Bone marrow (tissue), 2 donors: ENCODE results near the gene CALCB.

ENCODE experiments used
- DNase-seq, 2 donors: peaks; one replicate each; lab custom pipeline; 2025; lab: John Stamatoyannopoulos, UW

The CALCB gene

GRCh38 chr11:15074206-15075161, 1.1 kb downstream of the CALCB start:
- peak; percentile 42 to 55 for DNase-seq

DNA sequence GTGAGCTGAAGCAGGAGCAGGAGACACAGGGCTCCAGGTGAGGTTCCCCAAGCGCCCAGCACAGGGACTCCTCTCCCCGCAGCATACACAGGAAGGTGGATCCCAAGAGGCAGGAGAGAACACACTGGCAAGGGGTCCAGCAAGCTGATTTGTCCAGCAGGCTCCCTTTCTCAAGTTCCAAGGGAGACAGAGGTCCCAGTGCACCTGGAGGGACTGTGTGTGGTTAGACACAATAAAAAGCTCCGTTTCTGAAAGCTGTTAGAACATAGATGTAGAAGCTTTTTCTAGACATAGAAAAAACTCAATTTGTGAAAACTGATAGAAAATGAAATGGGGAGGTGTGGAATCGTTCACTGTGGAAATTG, 1.8 kb downstream of the CALCB start:
- DNase-seq: no peak

GRCh38 chr11:15091175-15091574, 17.8 kb downstream of the CALCB start:
- DNase-seq: no peak

GRCh38 chr11:15091625-15092024, 18.2 kb downstream of the CALCB start:
- DNase-seq: no peak

- DNase-seq: no peak
These were observed 20.0 kb downstream of the CALCB start for GRCh38 chr11:15093432-15093831.

- no peak for DNase-seq
These were observed 22.4 kb downstream of the CALCB start for GRCh38 chr11:15095736-15096228.

DNA sequence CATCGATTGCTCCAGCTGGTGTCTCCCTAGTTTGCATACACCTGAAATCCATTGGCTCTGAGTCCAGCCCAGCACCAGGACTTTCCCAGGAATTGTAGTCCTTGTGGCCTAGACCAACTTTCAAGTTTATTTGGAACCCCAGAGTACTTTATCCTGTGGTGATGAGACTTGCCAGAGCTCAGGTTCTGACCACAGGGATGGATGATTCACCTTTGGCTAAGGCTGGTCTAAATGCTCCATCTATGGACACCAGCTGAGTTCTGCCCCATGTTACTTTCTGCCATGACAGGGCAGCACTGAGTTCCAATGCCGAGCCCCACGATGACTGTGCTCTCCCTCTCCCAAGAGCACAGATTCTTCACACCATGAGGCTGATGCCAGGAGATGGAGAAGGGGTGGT, 24.0 kb downstream of the CALCB start:
- no peak for DNase-seq

GRCh38 chr11:15099267-15099666, 25.9 kb downstream of the CALCB start:
- no peak for DNase-seq

DNA sequence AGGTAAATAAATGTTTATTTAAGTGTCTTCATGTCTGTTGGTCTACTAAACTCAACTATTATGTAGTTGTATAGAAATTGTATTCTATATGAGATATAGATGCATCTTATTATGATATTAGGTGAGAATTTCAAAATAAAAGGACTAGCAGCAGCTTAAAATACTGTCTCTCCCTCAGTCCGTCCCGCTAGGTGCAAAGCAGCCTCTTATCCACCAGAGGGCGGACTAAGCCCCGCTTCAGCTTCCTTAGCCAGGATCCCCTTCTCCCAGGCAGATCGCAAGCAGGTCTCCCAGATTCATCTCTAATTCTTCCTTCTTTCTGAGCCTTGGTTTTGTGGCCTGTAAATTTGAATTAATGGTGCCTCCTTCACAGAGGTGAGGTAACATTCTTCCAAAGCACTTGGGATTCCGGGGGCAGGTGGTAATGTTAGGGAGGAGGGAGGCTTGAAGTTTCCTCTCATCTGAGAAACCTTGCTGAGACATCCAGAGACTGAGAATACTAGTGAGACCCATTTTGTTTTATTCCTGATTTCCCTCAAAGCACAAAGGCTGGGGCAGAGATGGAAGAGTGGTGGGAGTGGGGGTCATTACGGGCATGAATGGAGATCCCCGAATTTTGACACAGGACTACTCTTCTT, 27.8 kb downstream of the CALCB start:
- no peak for DNase-seq

- DNase-seq: no peak
These were observed 30.8 kb downstream of the CALCB start for GRCh38 chr11:15104166-15104565.

DNA sequence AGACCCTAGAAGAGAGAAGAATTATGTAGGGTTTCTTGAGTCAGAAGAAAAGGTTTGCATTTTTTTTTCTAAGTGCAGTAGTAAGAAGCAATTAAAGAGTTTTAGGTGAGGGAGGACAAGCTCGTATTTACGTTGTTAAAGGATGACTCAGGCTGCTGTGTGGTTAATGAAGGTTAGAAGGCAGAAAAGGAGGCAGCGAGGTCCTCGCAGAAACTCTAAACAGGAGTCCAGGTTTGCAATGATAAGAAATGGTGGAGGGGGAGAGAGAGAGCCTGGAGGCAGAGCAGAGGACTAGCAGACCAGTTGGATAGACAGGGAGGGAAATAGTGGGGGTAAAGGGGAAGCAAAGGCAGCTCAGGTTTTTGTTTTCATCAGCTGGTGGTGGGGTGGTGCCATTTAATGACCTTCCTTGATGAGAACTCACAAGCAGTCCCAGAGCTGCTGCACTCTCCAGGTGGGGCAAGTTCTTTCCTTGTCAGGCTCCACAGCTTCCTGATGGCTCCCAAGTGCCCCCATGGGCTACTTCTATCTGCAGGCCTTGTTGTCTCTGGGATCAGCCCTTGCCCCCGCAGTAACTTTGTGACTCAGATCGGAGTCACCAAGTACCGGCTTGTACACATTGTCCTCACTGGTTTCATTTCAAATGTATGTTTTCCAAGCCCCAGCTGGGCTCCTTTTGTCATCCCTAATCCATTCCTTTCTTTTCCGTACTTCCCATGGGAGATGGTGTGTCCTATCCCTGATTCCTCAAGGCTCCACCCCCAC, 33.0 kb downstream of the CALCB start:
- no peak for DNase-seq

DNA sequence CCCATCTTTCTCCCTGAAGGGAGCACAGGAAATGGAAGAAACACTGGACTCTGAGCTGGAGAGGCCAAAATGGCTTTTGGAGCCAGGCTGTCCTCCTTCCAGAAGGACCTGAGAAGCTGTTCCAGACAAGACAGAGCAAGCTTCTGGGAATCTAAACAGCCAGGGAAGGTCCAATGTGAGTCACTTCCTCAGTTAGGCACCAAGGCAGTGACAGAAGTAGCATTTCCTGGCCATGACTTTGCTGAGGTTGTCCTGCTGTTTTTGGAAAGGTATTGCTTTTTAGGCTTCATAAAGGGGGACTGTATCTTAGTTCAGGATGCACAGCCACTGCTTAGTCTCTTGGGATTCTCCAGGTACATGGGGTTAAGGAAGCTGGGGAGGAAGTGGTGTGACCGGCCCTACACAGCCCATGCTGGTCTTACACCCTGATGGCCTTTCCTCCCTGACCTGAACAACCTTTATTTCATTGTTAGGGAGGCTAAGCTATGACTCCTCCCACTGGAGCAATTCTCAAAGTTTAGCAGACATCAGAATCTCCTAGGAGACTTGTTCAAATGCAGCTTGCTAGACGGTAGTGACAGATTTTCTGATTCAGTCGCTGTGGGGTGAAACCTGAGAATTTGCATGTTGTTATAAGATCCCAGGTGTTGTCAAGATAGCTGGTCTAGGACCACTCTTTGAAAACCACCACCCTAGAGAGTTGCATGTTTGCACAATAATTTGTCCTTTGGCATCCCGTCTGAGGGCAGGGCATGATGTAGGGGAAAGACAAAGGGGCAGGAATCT, 34.5 kb downstream of the CALCB start:
- no peak for DNase-seq

GRCh38 chr11:15108592-15109130, 35.3 kb downstream of the CALCB start:
- no peak for DNase-seq

DNA sequence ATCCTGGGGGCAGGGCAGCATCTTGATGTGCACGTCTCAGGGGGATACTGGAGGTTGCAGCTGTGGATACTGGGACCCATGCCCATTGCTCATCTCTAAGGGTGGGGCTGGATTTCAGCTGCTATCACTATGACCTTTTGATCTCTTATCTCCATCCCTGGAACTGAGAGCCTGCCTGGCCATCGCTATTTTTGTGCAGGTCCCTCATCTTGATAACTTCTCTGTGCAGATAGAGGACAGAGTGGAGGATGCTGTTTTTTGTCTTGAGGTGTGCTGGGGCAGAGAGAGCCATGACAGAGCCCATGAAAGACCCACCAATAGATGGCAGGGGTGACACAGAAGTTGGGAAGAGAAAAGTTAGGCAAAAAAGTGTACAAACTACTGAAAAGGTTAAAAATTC, 36.2 kb downstream of the CALCB start:
- no peak for DNase-seq

- no peak for DNase-seq
These were observed 37.8 kb downstream of the CALCB start for GRCh38 chr11:15111215-15111614.

DNA sequence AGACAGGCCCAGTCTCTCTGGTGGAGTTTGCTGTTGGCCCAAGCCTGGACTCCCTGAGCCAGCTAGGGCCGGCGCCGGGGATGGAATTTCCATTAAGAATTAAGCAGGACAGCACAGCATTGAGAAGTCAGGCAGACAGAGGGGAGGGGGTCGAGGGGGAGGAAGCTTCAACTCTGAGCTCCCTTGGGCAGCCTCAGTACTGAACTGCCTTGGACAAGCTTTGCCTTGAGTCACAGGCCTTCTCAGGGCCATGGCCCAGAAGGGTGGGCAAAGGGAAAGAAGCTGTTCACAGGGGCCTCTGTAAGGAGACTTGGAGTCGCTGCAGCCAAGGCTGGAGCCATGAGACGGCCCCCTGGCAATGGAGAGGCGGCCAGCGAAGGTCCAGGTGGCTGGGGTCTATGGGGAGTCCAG, 38.7 kb downstream of the CALCB start:
- DNase-seq: no peak

DNA sequence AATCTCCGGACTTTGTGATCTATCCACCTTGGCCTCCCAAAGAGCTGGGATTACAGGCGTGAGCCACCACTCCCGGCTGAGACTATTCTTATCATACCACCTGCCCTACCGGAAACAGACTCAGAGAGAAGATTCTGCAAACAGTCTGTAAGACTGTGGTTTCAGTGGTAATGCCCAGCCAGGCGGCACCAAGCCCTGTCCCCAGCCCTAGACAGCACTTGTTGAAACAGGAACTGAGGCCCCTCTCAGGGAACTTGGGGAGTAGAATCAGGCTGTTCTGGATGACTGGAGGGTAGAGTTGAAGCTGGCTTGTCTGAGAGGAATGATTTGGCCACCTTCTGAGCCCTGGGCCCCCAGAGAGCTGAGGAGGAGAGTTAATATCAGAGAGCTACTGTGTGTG, 40.0 kb downstream of the CALCB start:
- no peak for DNase-seq

DNA sequence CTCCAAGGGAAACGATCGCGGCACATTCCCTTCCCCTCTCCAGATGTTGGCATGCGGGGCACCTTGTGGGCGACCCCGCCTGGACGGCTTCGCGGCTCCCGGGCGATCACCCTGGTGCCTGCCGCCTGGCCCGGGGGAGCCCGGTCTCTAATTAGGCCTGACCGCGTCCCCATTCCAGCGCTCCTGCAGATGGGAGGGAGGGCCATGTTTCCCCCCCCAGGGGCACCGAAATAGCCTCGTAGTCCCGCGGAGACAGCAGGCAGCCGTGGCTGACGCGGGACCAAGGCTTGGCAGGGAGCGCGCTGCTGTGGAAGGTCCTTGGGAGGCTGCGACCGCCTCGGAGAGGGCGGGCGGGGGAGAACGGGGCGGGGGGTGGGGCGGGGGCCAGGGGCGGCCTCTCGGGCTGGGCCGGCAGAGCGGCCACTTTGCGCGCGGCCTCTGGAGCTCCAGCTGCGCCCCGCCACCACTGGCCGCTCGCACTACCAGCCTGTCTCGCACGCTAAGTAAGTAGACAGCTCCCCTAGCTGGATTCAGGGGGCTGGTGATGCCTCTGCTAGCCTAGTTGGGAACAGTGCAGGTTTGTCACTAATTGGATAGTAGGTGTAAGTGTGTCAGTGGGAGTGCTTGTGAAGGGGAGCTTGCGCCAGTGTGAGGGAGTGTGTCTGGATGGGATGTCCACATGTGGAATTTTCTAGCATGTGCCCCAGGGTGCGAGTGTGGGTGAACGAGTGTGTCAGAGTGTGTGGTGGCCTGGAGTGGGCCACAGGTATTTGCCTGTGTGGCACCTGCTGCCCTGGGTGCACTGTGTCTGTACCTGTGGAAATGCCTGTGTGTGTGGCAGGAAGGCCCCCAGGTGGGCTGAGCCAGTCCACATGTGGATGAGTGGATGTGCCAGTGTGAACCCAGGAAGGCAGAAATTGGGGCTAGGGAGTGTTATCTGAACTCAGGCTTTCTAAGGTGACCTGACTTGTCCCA, 41.4 kb downstream of the CALCB start, which contains the start of gene INSC:
Gene INSC, plus strand, starts transcription at position 423 of the 975 bp plus-strand sequence. CDS start 34,252 bp downstream, outside the sequence.
- no peak for DNase-seq

DNA sequence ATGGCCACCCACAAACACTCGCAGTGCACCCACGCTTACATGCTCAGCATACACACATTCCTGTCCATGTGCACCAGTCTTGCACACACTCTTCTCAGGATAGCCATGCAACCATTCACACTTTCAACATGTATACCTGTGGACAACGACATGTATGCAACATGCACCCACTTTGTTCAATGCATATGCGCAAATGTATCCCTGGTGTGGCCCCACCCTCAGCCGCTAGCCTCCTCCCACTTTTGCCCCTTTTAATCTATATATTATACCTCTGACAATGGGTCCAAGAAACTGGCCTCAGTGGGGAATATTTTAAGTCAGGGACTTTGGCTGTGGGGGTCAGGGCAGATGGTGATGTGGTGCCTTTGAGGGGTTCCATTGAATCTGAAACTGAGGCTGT, 42.3 kb downstream of the CALCB start:
- DNase-seq: no peak

- no peak for DNase-seq
These were observed 44.4 kb downstream of the CALCB start for GRCh38 chr11:15117751-15118150.
